Fibroblast of villous mesenchyme (primary cell): ENCODE measurements around the gene ZNF184. TPM values are rescaled to one million over a fixed set of nuclear protein-coding genes. Genes with fewer than 3 reads are reported as not detected.

Experiments
- DNase-seq: peaks from one replicate; pipeline ENCODE4 v3.0.0-alpha.2; 2010; ENCODE audit warnings: low read depth
- H3K4me3 ChIP-seq: 2 replicates; pipeline ENCODE4 v1.5.1; 2011; ENCODE audit warnings: low read depth, mild to moderate bottlenecking, low read length
- total RNA-seq: library from RNA; depleted of rRNA; stranded (reverse); fragments of >200 nt; gene quantifications from 2 replicates; pipeline ENCODE4 v1.2.3, GENCODE V29; 2012
- TF ChIP-seq, protein P1 (sequence below): IDR thresholded peaks from 2 replicates; pipeline ENCODE4 v1.5.1; 2012; ENCODE audit warnings: low read depth, mild to moderate bottlenecking, low read length; ENCODE audit not compliant: insufficient read depth

ZNF184 gene
- total RNA-seq, 1 donor: 6.9 TPM

GRCh38 chr6:27507041-27507956, 34.4 kb upstream of the ZNF184 start:
- H3K4me3 ChIP-seq: no peak overlapping the region
- TF ChIP-seq, protein P1, sequence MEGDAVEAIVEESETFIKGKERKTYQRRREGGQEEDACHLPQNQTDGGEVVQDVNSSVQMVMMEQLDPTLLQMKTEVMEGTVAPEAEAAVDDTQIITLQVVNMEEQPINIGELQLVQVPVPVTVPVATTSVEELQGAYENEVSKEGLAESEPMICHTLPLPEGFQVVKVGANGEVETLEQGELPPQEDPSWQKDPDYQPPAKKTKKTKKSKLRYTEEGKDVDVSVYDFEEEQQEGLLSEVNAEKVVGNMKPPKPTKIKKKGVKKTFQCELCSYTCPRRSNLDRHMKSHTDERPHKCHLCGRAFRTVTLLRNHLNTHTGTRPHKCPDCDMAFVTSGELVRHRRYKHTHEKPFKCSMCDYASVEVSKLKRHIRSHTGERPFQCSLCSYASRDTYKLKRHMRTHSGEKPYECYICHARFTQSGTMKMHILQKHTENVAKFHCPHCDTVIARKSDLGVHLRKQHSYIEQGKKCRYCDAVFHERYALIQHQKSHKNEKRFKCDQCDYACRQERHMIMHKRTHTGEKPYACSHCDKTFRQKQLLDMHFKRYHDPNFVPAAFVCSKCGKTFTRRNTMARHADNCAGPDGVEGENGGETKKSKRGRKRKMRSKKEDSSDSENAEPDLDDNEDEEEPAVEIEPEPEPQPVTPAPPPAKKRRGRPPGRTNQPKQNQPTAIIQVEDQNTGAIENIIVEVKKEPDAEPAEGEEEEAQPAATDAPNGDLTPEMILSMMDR: no peak
- DNase-seq: no peak

- DNase-seq: peak; percentile 31
- TF ChIP-seq, protein P1: no peak
- H3K4me3 ChIP-seq: no peak overlapping the region
These were observed 32.5 kb upstream of the ZNF184 start for GRCh38 chr6:27505209-27506027.

- DNase-seq: peak; percentile 84
- TF ChIP-seq, protein P1: no peak
- peak overlapping the region; percentile 71 for H3K4me3 ChIP-seq
These were observed 30.6 kb upstream of the ZNF184 start for GRCh38 chr6:27503436-27504030.

DNA sequence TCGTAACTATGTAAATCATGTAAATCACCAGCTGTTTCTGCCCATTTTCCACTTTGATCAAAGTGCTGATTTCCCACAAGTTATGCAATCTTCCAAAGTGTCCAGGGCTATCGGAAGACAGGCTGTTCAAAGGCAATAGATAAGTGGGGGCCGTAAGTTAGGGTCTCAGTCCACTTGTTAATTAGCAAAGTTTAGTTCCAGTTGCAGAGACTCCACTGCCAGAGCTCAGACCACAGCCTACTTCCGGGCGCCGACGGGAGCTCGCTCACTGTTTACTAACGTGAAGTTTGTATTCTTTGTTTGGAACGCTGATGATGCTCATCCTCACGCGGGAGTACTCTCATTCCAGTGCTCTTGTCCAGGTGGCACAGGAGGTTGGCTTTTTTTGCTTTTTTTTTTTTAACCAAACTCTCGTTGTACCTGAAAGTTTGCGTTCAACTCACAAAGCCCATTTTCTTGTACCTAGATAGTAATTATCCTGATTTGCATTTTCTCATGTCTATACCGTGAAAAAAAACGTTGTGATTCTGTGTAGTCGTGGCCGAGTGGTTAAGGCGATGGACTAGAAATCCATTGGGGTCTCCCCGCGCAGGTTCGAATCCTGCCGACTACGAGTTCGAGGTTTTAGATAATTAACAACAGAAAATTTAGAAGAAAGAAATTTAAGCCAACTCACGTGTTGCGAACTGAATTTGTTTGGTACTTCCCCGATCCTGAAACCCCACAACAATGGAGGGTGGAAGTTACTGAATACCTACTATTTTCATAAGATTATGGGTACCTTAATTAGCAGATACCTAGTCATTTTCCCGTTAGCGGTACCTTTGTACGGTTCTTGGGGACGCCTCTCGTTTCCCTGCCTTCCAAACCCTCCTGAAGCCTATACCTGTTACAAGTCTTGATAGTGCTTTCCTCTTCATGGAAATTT, 29.9 kb upstream of the ZNF184 start:
- peak; percentile 64 for DNase-seq
- peak overlapping the region; percentile 71 for H3K4me3 ChIP-seq
- TF ChIP-seq, protein P1: no peak

- no peak for DNase-seq
- no peak overlapping the region for H3K4me3 ChIP-seq
- TF ChIP-seq, protein P1: no peak
These were observed 28.3 kb upstream of the ZNF184 start for GRCh38 chr6:27501187-27501586.

- TF ChIP-seq, protein P1: no peak
- H3K4me3 ChIP-seq: no peak overlapping the region
- no peak for DNase-seq
These were observed 27.3 kb upstream of the ZNF184 start for GRCh38 chr6:27500177-27500576.
